Smooth muscle cell (in vitro differentiated cells): ENCODE measurements around the gene DHX8. TPM values are rescaled to one million over a fixed set of nuclear protein-coding genes. Genes with fewer than 3 reads are reported as not detected.

ENCODE experiments used
- DNase-seq: peaks from one replicate; lab custom pipeline; 2025; ENCODE audit not compliant: unreplicated experiment; lab: John Stamatoyannopoulos, UW
- H2AFZ ChIP-seq: fragments of 200-600 bp; sonication (generic); 2 replicates; pipeline ENCODE4 v1.6.0; 2016; ENCODE audit warnings: antibody characterized with exemption, low read depth, mild to moderate bottlenecking
- H3F3A ChIP-seq: fragments of 200-600 bp; sonication (generic); 2 replicates; pipeline ENCODE4 v1.6.0; 2017; ENCODE audit warnings: antibody characterized with exemption, low read depth
- H3K27ac ChIP-seq: fragments of 200-600 bp; sonication (generic); 2 replicates; pipeline ENCODE4 v1.5.1; 2016; ENCODE audit warnings: low read depth, mild to moderate bottlenecking
- H3K27me3 ChIP-seq: fragments of 200-600 bp; sonication (generic); 2 replicates; pipeline ENCODE4 v1.6.1; 2016; ENCODE audit warnings: low read depth, mild to moderate bottlenecking
- H3K36me3 ChIP-seq: fragments of 200-600 bp; sonication (generic); 2 replicates; pipeline ENCODE4 v1.5.1; 2016; ENCODE audit warnings: low read depth
- H3K4me1 ChIP-seq: fragments of 200-600 bp; sonication (generic); 2 replicates; pipeline ENCODE4 v1.5.1; 2016; ENCODE audit warnings: low read depth
- H3K4me2 ChIP-seq: fragments of 200-600 bp; sonication (generic); 2 replicates; pipeline ENCODE4 v1.6.0; 2016; ENCODE audit warnings: mild to moderate bottlenecking
- H3K4me3 ChIP-seq: fragments of 200-600 bp; sonication (generic); 2 replicates; pipeline ENCODE4 v1.5.1; 2016; ENCODE audit warnings: mild to moderate bottlenecking
- H3K79me2 ChIP-seq: fragments of 200-600 bp; sonication (generic); 2 replicates; pipeline ENCODE4 v1.6.0; 2016; ENCODE audit warnings: low read depth, mild to moderate bottlenecking
- H3K9ac ChIP-seq: fragments of 200-600 bp; sonication (generic); 2 replicates; pipeline ENCODE4 v1.6.0; 2016; ENCODE audit warnings: low read depth
- H3K9me3 ChIP-seq: fragments of 200-600 bp; sonication (generic); replicated peaks from 2 replicates; pipeline ENCODE4 v1.5.1; 2016; ENCODE audit warnings: low read depth
- H4K20me1 ChIP-seq: fragments of 200-600 bp; sonication (generic); 2 replicates; pipeline ENCODE4 v1.6.0; 2016; ENCODE audit warnings: low read depth
- WGBS: methylation state at CpG from one replicate; pipeline ENCODE4 v1.1.7; 2016; ENCODE audit warnings: low lambda C conversion rate; 5-methylcytosine and 5-hydroxymethylcytosine counted together
- polyA plus RNA-seq: library from polyadenylated mRNA; unstranded; fragments of >200 nt; fragmentation: Nextera tagmentation; extraction: Ambion mirVana; gene quantifications from 2 replicates; pipeline ENCODE4 v1.2.1, GENCODE V29; 2016
- total RNA-seq: library from RNA; depleted of rRNA; stranded (reverse); fragments of >200 nt; gene quantifications from 2 replicates; pipeline ENCODE4 v1.2.3, GENCODE V29; 2014
- TF ChIP-seq, protein P1 (sequence below): fragments of 200-600 bp; sonication (generic); IDR thresholded peaks from 2 replicates; pipeline ENCODE4 v1.5.1; 2017; ENCODE audit warnings: borderline replicate concordance, mild to moderate bottlenecking, antibody characterized with exemption; ENCODE audit not compliant: insufficient read depth, poor library complexity, severe bottlenecking

DHX8 gene
- total and polyA plus RNA-seq, 2 experiments from 2014 or later = 24.4 to 36.9 TPM

DNA sequence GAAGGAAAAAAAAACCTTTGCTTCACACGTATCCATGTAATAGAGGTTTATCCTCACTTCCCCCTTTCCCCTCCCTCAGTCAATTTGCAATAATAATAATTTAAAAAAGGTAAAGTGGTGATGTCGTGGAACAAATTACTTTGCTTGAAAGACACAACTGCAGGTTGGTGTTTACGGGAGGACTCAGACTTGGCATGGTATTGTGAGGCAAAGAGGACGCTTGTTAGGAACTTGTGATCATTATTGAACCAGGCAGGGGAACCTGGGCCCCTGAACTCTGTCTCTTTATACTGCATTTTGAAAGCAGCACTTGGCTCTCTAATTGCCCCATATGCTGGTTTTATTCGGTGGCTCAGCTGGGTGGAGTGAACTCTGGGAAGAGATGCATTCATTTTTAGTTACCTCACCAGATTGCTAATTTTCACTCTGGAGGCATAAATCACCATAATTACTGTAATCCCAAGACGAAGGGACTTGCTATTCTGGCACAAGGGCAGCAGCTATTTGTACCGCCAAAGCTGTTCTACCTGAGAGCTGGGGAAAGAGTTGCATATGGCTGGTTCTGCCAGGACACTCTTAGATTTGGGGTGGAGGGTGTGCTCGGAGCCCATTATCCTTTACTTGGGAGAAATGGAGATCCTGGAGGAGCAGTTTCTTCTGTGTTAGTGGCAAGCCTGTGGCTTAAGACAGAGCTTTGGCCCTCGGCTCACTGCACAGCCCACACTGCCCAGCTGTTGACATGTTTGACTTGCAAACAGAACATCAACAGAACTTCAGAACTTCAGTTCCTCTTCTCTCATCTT, 5.7 kb upstream of the DHX8 start:
- Histone ChIP-seq H3K4me3 (no peak overlapping the region), H2AFZ (peak overlapping the region; percentile 29), H3K9ac (no peak overlapping the region), H3K27me3 (no peaks in the 10 kb centered on the region), H4K20me1 (no peaks in the 10 kb centered on the region), H3K4me1 (no peaks in the 10 kb centered on the region), H3F3A (no peaks in the 10 kb centered on the region), H3K4me2 (no peak overlapping the region), H3K9me3 (no peaks in the 10 kb centered on the region), H3K27ac (no peak overlapping the region), H3K36me3 (no peaks in the 10 kb centered on the region), H3K79me2 (no peaks in the 10 kb centered on the region)
- TF ChIP-seq, protein P1, sequence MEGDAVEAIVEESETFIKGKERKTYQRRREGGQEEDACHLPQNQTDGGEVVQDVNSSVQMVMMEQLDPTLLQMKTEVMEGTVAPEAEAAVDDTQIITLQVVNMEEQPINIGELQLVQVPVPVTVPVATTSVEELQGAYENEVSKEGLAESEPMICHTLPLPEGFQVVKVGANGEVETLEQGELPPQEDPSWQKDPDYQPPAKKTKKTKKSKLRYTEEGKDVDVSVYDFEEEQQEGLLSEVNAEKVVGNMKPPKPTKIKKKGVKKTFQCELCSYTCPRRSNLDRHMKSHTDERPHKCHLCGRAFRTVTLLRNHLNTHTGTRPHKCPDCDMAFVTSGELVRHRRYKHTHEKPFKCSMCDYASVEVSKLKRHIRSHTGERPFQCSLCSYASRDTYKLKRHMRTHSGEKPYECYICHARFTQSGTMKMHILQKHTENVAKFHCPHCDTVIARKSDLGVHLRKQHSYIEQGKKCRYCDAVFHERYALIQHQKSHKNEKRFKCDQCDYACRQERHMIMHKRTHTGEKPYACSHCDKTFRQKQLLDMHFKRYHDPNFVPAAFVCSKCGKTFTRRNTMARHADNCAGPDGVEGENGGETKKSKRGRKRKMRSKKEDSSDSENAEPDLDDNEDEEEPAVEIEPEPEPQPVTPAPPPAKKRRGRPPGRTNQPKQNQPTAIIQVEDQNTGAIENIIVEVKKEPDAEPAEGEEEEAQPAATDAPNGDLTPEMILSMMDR = no peak
- 61% methylated on average over 9 of the region's 9 CpGs for WGBS
- DNase-seq = no peak

DNA sequence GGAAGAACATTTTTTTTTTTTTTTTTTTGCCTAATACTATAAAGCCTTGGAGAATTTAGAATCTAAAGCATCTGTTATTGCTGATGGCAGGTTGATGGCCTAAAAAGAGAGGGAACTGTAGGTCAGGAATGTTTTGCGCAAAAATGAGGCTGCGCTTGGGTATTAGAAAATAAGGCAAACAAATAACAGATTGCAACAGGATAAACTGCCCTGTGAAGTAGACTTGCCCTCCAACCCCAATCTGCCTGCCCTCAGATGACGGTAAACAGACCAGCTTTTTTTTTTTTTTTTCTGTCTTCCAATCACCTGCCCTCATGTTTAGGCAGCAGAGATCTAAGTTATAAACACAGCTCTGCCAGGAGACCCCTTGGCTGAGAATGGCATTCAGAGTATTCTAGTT, 3.8 kb upstream of the DHX8 start:
- Histone ChIP-seq H3K36me3 (no peaks in the 10 kb centered on the region), H3K9me3 (no peaks in the 10 kb centered on the region), H3K79me2 (peaks cover 9% of the 10 kb centered on the region), H3K4me2 (no peak overlapping the region), H2AFZ (no peak overlapping the region), H4K20me1 (no peaks in the 10 kb centered on the region), H3K4me1 (peaks cover 5% of the 10 kb centered on the region), H3F3A (no peaks in the 10 kb centered on the region), H3K4me3 (no peak overlapping the region), H3K27me3 (no peaks in the 10 kb centered on the region), H3K9ac (no peak overlapping the region), H3K27ac (no peak overlapping the region)
- TF ChIP-seq, protein P1 = no peak
- 85% methylated on average over 3 of the region's 3 CpGs for WGBS
- DNase-seq = no peak

DNA sequence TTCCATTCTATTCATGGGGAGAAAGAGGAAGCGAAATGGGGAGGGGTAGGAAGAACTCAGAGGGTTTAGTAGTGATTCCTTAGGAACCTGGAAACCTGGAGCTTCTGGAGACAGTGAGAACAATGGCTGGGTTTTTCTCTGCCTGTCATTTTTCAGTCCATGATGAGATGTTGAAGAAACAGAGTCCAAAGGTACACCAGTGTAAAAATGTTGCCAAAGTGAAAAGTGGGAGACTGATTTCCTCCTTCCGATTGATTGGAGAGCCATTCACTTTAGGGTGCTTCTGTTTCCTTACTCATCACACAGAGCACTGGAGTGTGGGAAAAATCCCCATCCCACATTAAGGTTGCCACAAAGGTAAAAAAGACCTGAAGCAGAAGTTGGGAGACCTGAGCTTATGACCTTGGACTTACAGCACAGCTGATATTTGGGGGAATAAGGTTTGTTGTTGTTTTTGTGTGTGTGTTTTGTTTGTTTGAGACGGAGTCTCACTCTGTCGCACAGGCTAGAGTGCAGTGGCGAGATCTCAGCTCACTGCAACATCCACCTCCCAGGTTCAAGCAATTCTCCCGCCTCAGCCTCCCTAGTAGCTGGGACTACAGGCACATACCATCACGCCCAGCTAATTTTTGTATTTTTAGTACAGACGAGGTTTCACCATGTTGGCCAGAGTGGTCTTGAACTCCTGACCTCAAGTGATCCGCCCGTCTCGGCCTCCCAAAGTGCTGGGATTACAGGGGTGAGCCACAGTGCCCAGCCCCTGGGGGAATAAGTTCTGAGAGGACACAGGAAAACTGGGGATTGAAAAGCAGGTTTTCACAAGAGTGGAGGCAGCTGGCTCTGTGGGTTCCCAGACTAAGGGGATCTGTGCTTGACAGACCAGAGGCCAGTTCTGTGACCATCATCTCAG, 1.4 kb upstream of the DHX8 start:
- H3K4me1 ChIP-seq = peaks cover 14% of the 10 kb centered on the region
- no peak overlapping the region for H3K9ac ChIP-seq
- H3K27me3 ChIP-seq = no peaks in the 10 kb centered on the region
- H3K9me3 ChIP-seq = no peaks in the 10 kb centered on the region
- WGBS = 87% methylated on average over 11 of the region's 11 CpGs
- peaks cover 10% of the 10 kb centered on the region for H4K20me1 ChIP-seq
- H2AFZ ChIP-seq = peak overlapping the region; percentile 29
- TF ChIP-seq, protein P1 = no peak
- H3K36me3 ChIP-seq = no peaks in the 10 kb centered on the region
- no peak overlapping the region for H3K27ac ChIP-seq
- H3K4me3 ChIP-seq = no peak overlapping the region
- H3F3A ChIP-seq = no peaks in the 10 kb centered on the region
- no peak for DNase-seq
- H3K79me2 ChIP-seq = peaks cover 33% of the 10 kb centered on the region
- no peak overlapping the region for H3K4me2 ChIP-seq
